OCI-LY3 (cell line): Measurements from ENCODE around the gene DYDC2.

Experiments
- EZH2phosphoT487 ChIP-seq: fragments of 200-600 bp; shearing (Covaris generic); IDR thresholded peaks from 2 replicates; pipeline ENCODE4 v1.6.1; 2018; ENCODE audit warnings: antibody characterized with exemption, mixed run types, low read depth
- TF ChIP-seq, protein P1 (sequence below): fragments of 200-600, 300-600 bp; sonication (generic); IDR thresholded peaks from 2 replicates; pipeline ENCODE4 v1.5.1; 2014; ENCODE audit warnings: antibody characterized with exemption, low read length, low read depth

DNA sequence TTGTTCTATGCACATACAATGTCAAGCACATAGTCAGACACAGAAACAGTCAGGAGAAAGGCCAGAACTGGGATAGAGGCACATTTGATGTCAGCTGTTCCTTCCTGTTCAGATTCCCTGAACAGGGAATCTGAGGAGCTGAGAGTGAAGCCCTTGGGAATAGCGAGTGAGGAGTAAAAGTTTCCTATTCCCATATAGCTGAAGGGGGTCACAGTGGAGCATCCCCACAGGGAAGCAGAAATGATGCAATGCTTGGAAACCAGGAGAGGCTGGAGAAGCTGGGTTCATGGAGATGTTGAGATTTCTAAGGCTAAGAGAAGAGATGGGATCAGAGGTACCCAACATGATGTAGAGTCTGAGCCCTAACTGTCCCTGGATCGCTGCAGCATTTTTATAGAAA, 40.4 kb downstream of the DYDC2 start:
- TF ChIP-seq, protein P1, sequence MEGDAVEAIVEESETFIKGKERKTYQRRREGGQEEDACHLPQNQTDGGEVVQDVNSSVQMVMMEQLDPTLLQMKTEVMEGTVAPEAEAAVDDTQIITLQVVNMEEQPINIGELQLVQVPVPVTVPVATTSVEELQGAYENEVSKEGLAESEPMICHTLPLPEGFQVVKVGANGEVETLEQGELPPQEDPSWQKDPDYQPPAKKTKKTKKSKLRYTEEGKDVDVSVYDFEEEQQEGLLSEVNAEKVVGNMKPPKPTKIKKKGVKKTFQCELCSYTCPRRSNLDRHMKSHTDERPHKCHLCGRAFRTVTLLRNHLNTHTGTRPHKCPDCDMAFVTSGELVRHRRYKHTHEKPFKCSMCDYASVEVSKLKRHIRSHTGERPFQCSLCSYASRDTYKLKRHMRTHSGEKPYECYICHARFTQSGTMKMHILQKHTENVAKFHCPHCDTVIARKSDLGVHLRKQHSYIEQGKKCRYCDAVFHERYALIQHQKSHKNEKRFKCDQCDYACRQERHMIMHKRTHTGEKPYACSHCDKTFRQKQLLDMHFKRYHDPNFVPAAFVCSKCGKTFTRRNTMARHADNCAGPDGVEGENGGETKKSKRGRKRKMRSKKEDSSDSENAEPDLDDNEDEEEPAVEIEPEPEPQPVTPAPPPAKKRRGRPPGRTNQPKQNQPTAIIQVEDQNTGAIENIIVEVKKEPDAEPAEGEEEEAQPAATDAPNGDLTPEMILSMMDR: no peak
- TF ChIP-seq EZH2phosphoT487: no peak
